ENCODE results near the gene PLOD3.

PLOD3 gene

GRCh38 chr7:101241443-101242349 is 24.3 kb upstream of the PLOD3 start:
- peaks cover 3% of the 10 kb centered on the region; the same call in 1 of the 2 replicates for H3K36me3 ChIP-seq (ENCODE audit: insufficient read depth, low read length)

GRCh38 chr7:101241015-101241363 is 23.6 kb upstream of the PLOD3 start:
- no peaks in the 10 kb centered on the region for H3K9me3 ChIP-seq (ENCODE audit: control insufficient read depth, insufficient read depth, low read length)
- H3K36me3 ChIP-seq (ENCODE audit: insufficient read depth, low read length): peaks cover 3% of the 10 kb centered on the region; the same call in 1 of the 2 replicates
- peaks cover 32% of the 10 kb centered on the region; the same call in 1 of the 2 replicates for H3K4me1 ChIP-seq (ENCODE audit: insufficient read depth, low read length)
- H3K9ac ChIP-seq (ENCODE audit: low read depth, low read length): no peak overlapping the region

More at GRCh38 chr7:101241443-101242349, 24.3 kb upstream of the PLOD3 start:
- Histone ChIP-seq H3K9ac (ENCODE audit: low read depth, low read length) (no peak overlapping the region), H3K4me1 (ENCODE audit: insufficient read depth, low read length) (peaks cover 32% of the 10 kb centered on the region; the same call in 1 of the 2 replicates), H3K9me3 (ENCODE audit: control insufficient read depth, insufficient read depth, low read length) (no peaks in the 10 kb centered on the region)

DNA sequence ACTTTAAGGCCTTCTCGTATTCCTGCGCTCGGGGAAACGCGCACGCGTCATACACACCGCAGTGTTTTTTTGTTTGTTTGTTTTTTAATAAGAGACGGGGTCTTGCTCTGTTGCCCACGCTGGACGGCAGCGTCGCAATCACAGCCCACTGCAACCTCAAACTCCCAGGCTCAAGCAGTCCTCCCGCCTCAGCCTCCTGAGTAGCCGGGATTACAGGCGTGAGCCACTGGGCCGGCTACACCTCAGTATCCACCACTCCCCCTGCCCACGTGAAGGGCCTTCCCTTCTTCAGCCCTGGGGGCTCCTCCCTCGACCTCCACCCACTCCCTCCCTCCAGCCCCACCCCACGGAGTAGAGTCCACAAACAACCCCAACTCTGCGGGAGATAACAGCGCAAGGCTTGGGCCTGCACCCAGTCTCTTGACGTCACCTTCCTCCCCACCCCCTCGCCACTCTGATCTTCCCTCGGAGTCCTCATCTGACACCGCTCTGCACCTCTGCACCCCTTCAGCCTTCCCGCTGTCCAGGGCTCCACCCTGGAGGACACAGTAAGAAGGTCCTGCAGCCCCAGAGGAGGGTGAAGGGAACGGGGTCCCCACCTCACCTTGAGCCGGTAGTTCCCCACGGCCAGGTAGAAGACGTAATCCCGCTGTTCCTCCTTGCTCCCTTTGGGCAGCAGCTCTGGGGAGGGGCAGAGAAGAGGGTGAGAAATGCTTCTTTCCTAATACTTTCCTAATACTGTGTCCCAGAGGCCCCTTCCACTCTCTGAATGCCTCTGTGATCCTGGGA is 23.0 kb upstream of the PLOD3 start:
- Histone ChIP-seq H3K4me1 (ENCODE audit: insufficient read depth, low read length) (peaks cover 32% of the 10 kb centered on the region; the same call in 1 of the 2 replicates), H3K9me3 (ENCODE audit: control insufficient read depth, insufficient read depth, low read length) (no peaks in the 10 kb centered on the region), H3K9ac (ENCODE audit: low read depth, low read length) (no peak overlapping the region), H3K36me3 (ENCODE audit: insufficient read depth, low read length) (peaks cover 3% of the 10 kb centered on the region; the same call in 1 of the 2 replicates)

- no peaks in the 10 kb centered on the region for H3K9me3 ChIP-seq (ENCODE audit: control insufficient read depth, insufficient read depth, low read length)
- H3K9ac ChIP-seq (ENCODE audit: low read depth, low read length): no peak overlapping the region
- H3K36me3 ChIP-seq (ENCODE audit: insufficient read depth, low read length): peaks cover 3% of the 10 kb centered on the region; the same call in 1 of the 2 replicates
- H3K4me1 ChIP-seq (ENCODE audit: insufficient read depth, low read length): peaks cover 32% of the 10 kb centered on the region; the same call in 1 of the 2 replicates
These were observed 22.5 kb upstream of the PLOD3 start for GRCh38 chr7:101239951-101240220.

DNA sequence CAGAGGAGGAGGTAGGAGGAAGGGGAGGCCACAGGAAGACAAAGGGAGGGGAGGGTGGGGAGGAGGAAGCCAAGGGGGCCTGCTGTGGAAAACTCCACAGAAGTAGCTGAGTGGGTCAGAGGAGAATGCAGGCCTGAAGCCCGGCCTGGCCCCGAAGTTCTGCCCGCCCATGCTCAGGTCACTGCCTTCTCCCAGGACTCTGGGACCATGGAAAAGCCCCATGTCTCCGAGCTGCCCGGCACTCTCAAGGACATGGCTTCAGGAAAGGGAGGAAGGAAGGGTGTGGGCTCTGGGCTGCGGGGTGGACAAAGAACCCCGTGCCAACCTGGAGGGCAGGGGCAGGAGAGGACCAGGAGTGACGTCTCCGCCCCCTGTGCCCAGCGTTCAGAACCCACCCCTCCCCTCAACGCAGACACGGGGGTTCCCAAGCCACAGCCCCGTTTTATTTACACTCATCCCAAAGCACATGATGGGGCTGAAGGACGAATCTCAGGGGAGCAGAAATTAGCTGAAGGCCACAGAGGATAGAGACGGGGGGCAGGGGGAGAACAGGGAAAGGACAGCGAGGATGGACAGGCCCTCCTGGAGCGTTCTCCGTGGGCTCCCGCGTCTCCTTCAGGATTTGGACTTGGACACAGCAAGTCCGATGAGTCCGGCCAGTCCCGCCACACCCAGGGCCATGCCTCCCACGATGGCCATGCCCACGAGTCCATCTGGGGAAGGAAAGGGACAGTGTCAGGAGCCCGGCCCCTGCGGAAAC is 22.0 kb upstream of the PLOD3 start:
- H3K36me3 ChIP-seq (ENCODE audit: insufficient read depth, low read length): peaks cover 3% of the 10 kb centered on the region; the same call in 1 of the 2 replicates
- no peak overlapping the region for H3K9ac ChIP-seq (ENCODE audit: low read depth, low read length)
- no peaks in the 10 kb centered on the region for H3K9me3 ChIP-seq (ENCODE audit: control insufficient read depth, insufficient read depth, low read length)
- peaks cover 32% of the 10 kb centered on the region; the same call in 1 of the 2 replicates for H3K4me1 ChIP-seq (ENCODE audit: insufficient read depth, low read length)

GRCh38 chr7:101238226-101239182 is 21.1 kb upstream of the PLOD3 start:
- Histone ChIP-seq H3K9ac (ENCODE audit: low read depth, low read length) (no peak overlapping the region), H3K36me3 (ENCODE audit: insufficient read depth, low read length) (peaks cover 3% of the 10 kb centered on the region; the same call in 1 of the 2 replicates), H3K9me3 (ENCODE audit: control insufficient read depth, insufficient read depth, low read length) (no peaks in the 10 kb centered on the region), H3K4me1 (ENCODE audit: insufficient read depth, low read length) (peaks cover 26% of the 10 kb centered on the region; the same call in 1 of the 2 replicates)

DNA sequence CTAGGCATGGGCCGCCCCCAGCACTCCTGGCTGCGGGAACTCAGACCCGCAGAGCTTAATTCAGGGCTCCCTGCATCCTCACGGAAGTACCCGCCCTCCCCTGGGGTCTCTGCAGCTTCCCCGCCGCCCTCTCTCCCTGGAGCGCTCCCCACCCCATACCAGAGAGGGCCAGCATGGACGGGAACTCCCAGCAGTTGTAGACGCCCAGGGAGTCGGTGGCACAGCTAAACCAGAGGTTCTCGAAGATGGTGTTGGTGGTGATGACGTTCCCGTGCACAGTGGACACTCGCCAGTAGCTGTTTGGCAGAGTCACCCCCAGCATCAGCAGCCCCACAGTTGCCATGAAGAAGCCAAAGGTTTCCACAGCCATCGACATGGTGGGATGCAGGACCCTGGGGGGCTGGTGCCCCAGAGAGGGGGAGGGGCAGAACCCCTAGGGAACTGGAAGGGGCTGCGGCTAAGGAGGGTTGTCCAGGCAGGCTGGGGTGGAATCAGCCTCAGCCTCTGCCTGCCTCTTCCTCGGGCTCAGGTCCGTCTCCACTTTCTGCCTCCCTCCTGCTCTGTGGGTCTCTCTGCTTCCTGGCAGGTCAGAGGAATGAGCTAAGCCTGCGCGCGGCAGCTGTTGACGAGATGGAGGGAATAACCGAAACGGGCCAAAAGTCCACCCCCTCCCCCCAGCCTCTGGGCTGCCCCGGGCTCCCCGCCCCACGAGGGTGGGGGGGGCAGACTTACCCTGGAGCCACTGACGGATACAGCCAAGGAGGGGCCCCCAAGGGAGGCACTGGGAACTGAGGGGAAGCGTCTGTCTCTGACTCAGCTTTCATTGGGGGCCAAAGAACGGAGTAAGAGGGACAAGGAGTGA is 20.1 kb upstream of the PLOD3 start, which contains the start of gene CLDN15:
Gene CLDN15 (minus strand): TSS at position 597 of the 862 bp plus-strand sequence. CDS start 221 bp downstream, at position 376.
- H3K4me1 ChIP-seq (ENCODE audit: insufficient read depth, low read length): peaks cover 33% of the 10 kb centered on the region
- no peaks in the 10 kb centered on the region for H3K9me3 ChIP-seq (ENCODE audit: control insufficient read depth, insufficient read depth, low read length)
- no peaks in the 10 kb centered on the region for H3K36me3 ChIP-seq (ENCODE audit: insufficient read depth, low read length)
- H3K9ac ChIP-seq (ENCODE audit: low read depth, low read length): no peak within 1 kb of the TSS

GRCh38 chr7:101236292-101236835 is 19.0 kb upstream of the PLOD3 start:
- Histone ChIP-seq H3K9me3 (ENCODE audit: control insufficient read depth, insufficient read depth, low read length) (no peaks in the 10 kb centered on the region), H3K36me3 (ENCODE audit: insufficient read depth, low read length) (no peaks in the 10 kb centered on the region), H3K9ac (ENCODE audit: low read depth, low read length) (no peak overlapping the region), H3K4me1 (ENCODE audit: insufficient read depth, low read length) (peaks cover 39% of the 10 kb centered on the region)

GRCh38 chr7:101235522-101235921 is 18.1 kb upstream of the PLOD3 start:
- Histone ChIP-seq H3K36me3 (ENCODE audit: insufficient read depth, low read length) (no peaks in the 10 kb centered on the region), H3K9me3 (ENCODE audit: control insufficient read depth, insufficient read depth, low read length) (no peaks in the 10 kb centered on the region), H3K4me1 (ENCODE audit: insufficient read depth, low read length) (peaks cover 43% of the 10 kb centered on the region), H3K9ac (ENCODE audit: low read depth, low read length) (no peak overlapping the region)

DNA sequence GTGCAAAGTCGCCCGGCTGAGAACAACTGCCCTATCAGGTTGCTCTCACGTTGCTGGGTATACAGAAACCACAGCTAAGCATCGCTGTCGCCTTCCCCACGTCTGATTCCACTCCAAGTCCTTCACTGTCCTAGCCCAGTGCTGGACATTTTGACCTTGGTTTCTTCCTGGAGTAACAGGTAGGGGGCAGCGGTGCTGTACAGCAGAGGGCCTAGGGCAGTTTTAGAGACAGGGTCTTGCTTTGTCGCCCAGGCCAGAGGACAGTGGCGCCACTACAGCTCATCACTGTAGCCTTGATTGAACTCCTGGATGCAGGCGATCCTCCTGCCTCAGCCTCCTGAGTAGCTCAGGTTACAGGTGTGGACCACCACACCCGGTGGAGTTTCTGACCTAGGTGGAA is 17.7 kb upstream of the PLOD3 start:
- H3K9ac ChIP-seq (ENCODE audit: low read depth, low read length): no peak overlapping the region
- peaks cover 43% of the 10 kb centered on the region for H3K4me1 ChIP-seq (ENCODE audit: insufficient read depth, low read length)
- H3K36me3 ChIP-seq (ENCODE audit: insufficient read depth, low read length): no peaks in the 10 kb centered on the region
- H3K9me3 ChIP-seq (ENCODE audit: control insufficient read depth, insufficient read depth, low read length): no peaks in the 10 kb centered on the region

- Histone ChIP-seq H3K9ac (ENCODE audit: low read depth, low read length) (no peak overlapping the region), H3K9me3 (ENCODE audit: control insufficient read depth, insufficient read depth, low read length) (no peaks in the 10 kb centered on the region), H3K4me1 (ENCODE audit: insufficient read depth, low read length) (peaks cover 43% of the 10 kb centered on the region), H3K36me3 (ENCODE audit: insufficient read depth, low read length) (no peaks in the 10 kb centered on the region)
These were observed 17.3 kb upstream of the PLOD3 start for GRCh38 chr7:101234636-101235035.

DNA sequence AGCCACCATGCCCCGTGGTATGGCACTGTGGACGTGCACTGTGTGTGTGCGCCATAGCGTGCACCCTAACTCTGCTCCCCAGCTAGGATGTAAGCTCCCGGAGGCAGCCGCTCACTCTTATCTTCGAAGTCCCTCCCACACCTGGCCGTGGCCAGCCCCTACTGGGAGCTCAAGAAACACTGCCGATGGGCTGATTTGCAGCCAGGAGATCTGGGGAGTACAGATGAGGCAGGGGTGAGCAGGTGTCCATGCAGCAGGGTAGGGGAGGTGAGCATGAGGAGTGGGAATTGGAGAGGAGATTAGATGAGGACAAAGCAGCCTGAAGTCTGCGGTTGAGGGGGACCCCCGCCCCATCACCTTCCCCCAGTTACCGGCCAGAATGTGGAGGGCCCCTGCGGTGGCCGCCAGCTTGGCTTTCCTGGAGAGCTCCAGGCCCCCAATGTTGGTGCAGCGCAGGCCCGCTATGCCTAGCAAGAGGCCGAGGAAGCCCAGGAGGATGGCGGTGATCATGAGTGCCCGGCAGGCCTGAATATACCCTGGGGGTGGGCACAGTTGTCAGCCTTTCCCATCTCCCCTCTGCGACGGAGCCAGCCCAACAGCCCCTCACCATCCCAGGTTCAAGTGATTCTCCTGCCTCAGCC is 16.6 kb upstream of the PLOD3 start:
- no peaks in the 10 kb centered on the region for H3K9me3 ChIP-seq (ENCODE audit: control insufficient read depth, insufficient read depth, low read length)
- H3K4me1 ChIP-seq (ENCODE audit: insufficient read depth, low read length): peaks cover 37% of the 10 kb centered on the region
- no peak overlapping the region for H3K9ac ChIP-seq (ENCODE audit: low read depth, low read length)
- no peaks in the 10 kb centered on the region for H3K36me3 ChIP-seq (ENCODE audit: insufficient read depth, low read length)

Measured in ES-I3 (cell line).